8988T (cell line): Measurements from ENCODE around the gene RAB21.
A peak's percentile ranks its signal among the peaks of the same experiment; 100 is the strongest.

Experiments used
- DNase-seq: peaks from one replicate; pipeline ENCODE4 v3.0.0; 2011

RAB21 gene, protein sequence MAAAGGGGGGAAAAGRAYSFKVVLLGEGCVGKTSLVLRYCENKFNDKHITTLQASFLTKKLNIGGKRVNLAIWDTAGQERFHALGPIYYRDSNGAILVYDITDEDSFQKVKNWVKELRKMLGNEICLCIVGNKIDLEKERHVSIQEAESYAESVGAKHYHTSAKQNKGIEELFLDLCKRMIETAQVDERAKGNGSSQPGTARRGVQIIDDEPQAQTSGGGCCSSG

DNA sequence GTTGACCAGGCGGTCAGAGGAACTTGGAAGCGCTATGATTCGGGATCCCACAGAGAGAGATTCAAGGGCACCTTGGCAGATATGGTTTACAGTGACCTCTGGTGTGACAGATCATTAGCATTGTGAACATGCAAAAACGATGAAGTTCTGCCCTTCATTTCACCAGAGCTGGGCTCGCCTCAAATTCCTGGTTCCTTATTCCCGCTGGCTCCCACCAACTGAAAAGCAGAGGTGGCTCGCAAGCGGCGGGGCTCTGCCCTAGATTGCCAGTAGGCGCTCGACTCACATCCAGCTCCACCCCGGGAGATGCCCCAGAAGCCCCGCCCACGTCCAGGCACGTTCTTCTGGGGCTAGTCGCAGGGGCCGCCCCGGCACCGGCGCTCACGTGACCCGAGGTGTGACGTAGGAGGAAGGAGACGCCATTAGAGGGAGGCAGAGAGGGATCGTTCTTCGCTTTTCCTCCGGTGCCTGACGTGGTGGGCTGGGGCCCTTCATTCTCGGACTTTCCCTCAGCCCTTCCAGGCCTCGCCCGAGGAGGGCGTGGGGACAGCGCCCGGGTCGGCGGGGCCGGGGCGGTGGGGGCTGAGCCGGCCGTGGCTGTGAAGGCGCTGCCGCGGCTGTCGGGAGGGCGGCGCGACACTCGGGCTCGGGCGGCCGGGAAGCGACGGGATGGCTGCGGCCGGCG is at the start of gene RAB21:
TSS of gene RAB21 (plus strand) at position 403 of the 685 bp plus-strand sequence. CDS start at position 670, 267 bp downstream.
- DNase-seq: peak; percentile 86

- no peak for DNase-seq
Observed at GRCh38 chr12:71704920-71705319, 49.7 kb upstream of the RAB21 start.

- no peak for DNase-seq
Observed at GRCh38 chr12:71708658-71709057, 46.0 kb upstream of the RAB21 start.

DNA sequence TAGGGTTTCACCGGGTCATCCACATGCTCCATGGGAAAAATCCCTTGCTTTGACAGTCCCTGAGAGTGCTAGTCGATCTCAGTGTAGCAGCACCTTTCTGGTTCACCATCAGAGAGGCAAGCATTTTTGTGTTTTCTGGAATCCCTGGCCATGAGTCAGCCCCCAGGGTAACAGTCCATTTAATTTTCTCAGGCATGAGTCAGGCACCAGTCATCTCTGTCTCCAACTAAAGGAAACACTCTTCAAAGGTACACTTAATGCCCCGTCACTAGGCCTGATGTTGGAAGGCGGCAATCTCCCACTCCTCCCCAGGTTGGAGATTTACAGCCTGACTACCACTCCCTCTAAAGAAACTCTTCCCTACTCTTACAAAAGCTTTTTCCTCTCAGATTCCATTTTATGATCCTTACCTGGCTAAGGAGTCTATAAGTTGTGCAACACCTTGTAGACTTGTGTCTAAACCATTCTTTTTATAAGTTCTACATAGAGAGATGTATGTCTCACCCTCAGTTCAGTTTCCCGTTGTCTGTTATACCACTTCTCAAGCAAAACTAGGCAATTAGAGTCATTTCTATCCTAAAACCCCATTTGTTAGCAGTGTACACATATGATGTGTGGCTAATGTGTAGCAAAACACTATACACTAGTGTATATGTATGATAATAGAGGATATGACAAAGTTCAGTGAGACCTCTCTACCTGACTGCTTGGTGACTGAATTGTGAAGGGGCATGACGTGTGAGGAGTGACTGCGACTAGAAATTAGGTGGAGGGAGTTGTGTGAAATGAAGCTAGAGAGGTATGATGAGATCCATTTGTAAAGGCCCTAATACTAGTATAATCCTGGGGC is 44.2 kb upstream of the RAB21 start:
- DNase-seq: peak; percentile 21

- DNase-seq: no peak
Observed at GRCh38 chr12:71718611-71719010, 36.1 kb upstream of the RAB21 start.

DNA sequence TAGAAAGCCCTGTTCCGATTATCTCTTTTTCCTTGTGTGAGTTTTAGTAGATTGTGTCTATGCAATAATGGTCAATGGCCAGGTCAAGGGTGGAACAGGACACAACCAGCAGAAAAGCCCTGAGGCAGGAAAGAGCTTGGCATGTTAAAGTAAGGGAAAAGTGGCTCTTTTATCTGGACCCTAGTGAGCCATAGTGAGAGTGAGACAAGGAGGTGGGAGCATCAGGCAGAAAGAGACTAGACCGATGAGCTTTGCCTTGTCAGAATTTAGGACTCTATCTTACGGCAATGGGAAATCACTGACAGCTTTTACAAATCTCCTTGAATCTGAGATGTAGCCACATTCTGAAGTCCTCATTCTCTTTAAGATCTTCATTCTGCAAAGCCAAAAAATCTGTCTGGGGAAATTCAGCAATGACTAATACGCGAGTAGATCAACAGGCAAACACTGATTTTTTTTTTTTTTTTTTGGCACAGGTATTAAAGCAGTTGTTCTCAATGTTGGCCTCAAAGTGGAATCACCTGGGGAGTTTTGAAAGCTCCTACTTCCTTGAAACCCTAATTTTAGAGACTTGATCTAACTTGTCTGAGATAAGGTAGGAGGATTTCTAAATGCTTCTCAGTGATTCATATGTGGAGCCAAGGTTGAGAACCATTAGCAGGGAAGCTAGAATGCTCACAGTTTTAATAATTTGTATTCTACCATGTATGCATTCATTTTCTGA is 34.9 kb upstream of the RAB21 start:
- DNase-seq: no peak

GRCh38 chr12:71721783-71722505 is 32.7 kb upstream of the RAB21 start:
- no peak for DNase-seq

DNA sequence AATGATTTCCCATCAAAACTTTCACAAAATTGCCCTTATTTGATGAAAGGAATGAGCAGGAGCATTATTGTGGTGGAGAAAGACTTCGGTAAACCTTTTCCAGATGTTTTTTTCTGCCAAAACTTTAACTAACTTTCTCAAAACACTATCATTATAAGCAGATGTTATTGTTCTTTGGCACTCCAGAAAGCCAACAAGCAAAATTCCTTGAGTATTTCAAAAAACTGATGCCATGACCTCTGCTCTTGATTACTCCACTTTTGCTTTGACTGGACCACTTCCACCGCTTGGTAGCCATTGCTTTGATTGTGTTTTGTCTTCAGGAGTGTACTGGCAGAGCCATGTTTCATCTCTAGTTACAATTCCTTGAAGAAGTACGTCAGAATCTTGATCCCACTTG is 29.7 kb upstream of the RAB21 start:
- no peak for DNase-seq

DNA sequence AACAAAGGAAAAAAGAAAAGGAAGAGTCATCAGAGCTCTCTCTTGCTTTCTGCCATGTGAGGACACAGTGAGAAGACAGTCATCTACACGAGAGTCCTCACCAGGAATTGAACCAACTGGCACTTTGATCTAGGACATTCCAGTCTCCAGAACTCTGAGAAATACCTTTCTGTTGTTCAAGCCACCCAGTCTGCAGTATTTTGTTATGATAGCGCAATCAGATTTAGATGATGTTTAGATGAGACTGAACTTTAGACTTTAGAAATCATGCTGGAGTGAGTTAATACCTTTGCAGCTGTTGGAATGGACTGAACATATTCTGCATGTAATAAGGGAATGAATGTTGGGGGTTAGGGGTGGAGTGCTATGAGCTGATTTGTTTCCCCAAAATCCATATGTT is 28.1 kb upstream of the RAB21 start:
- DNase-seq: no peak

GRCh38 chr12:71727958-71728357 is 26.7 kb upstream of the RAB21 start:
- no peak for DNase-seq

- DNase-seq: no peak
Observed at GRCh38 chr12:71730936-71731335, 23.7 kb upstream of the RAB21 start.

GRCh38 chr12:71731439-71732356 is 23.0 kb upstream of the RAB21 start:
- DNase-seq: peak; percentile 21

DNA sequence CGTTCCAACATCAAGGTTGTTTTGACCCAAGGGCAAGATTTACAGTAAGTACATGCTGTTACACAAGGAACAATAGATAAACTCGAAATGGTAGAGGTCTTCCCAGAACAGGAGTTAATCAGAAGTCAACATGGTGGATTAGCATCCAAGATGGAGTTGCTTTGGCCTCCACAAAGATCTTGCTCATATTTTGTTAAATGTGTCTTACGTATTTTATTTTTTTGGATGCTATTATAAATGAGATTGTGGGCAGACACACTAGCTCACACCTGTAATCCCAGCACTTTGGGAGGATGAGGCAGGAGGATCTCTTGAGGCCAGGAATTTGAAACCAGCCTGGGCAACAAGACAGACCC is 22.3 kb upstream of the RAB21 start:
- DNase-seq: no peak

DNA sequence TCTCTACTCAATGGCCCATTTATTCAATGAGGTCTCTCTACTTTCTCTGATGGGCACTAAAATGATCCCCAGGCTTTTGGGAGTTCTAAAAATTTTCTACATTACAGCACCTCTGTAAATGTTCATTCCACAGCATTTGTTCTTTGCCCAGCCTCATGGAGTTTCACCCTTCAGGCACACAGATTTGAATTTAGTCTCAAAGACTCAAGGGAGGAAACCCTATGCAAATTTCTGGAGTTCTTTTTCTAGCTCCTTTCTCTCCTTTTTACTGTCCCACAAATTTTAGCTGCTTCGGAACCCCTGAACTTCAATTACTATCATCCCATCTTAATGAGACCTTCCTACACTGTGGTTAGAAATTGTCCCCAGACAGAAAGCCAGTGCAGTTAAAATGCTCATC is 17.5 kb upstream of the RAB21 start:
- DNase-seq: no peak

GRCh38 chr12:71742998-71743397 is 11.7 kb upstream of the RAB21 start:
- no peak for DNase-seq

DNA sequence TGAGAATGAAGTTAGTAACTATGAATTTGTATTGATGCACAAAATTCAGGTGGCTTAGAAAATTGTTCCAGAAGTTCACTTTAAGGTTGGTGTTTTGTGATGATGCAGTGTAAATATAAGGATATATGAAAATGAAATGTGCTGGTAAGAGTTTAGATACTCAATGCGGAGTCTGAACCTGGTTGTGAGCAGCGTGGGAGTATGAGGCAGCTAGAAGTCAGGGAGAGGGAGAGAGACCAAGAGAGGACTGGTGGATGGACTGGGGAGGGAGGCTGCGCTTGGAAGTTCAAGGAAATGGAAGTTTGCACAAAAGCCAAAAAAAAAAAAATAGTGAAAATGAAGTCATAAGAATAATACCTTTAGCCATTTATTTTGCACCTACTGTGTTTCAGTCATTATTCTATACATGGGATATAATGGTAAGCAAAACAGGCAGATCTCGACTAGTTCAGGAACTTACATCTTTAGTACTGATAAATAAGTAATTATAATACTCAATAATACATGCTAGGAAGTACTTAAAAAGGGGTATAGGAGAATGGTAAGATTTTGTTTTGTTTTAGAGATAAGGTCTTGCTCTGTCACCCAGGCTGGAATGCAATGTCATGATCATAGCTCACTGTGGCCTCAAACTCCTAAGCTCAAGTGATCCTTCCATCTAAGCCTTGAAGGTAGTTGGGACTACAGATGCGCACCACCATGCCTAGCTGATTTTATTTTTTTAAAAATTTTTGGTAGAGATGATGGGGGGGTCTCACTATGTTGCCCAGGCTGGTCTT is 10.0 kb upstream of the RAB21 start:
- no peak for DNase-seq

GRCh38 chr12:71746974-71747611 is 7.6 kb upstream of the RAB21 start:
- DNase-seq: no peak

GRCh38 chr12:71748081-71748850 is 6.4 kb upstream of the RAB21 start:
- no peak for DNase-seq

DNA sequence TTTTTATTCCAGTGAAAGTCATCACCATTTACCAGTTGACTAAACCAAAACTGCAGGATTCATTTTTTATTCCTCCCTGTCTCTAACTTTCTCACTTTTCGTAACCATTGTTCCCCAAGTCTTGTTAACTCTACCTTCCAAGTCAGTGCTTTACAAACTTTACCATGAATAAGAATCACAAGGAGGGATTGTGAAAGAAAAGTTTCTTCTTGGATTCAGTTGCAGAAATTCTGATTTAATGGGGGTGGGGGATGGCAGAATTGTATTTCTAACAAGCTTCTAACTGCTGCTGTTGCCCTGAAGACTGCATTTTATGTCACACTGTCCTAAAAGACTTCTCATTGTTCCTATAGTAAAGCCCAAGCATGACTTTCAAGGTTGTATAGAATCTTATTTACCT is 5.0 kb upstream of the RAB21 start:
- DNase-seq: no peak
